ENCODE results near the gene FLYWCH1.
"Not testable (repeated sequence)": the region's sequence is repeated elsewhere in the genome, so short reads cannot be mapped to it uniquely, and the experiment has no call there.

FLYWCH1 gene

GRCh38 chr16:2900526-2901075 is 11.1 kb upstream of the FLYWCH1 start:
- no peak for DNase-seq

DNA sequence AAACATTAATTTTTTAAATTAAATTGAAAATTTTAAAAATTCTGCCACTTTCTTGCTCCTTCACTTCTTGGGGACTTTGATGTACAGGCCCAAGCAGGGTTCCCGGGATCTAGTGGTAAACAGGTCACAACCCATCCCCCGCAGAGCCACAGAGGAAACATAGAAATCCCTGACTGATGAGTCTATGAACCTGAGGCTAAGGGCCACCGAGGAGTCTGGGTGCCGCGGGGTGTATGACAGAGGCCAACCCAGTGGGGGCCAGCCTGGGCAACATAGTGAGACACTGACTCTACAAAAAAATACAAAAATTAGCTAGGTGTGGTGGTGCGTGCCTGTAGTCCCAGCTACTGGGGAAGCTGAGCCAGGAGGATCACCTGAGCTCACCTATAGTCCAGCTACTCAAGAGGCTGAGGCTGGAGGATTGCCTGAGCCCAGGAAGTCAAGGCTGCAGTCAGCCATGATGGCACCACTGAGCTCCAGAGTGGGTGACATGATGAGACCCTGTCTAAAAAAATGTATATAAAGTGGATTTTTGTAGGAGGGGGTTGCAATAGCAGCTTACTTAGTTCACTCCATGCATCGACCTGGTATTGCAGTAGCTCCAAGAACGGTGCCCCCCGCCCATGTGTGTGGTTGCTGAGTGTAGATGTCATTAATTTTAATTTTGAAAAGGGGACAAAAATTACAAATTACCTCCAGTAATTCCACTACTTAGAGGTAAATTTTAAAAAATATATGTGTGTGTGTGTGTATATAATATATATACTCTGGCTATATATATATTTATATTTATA is 9.2 kb upstream of the FLYWCH1 start:
- no peak for DNase-seq

DNA sequence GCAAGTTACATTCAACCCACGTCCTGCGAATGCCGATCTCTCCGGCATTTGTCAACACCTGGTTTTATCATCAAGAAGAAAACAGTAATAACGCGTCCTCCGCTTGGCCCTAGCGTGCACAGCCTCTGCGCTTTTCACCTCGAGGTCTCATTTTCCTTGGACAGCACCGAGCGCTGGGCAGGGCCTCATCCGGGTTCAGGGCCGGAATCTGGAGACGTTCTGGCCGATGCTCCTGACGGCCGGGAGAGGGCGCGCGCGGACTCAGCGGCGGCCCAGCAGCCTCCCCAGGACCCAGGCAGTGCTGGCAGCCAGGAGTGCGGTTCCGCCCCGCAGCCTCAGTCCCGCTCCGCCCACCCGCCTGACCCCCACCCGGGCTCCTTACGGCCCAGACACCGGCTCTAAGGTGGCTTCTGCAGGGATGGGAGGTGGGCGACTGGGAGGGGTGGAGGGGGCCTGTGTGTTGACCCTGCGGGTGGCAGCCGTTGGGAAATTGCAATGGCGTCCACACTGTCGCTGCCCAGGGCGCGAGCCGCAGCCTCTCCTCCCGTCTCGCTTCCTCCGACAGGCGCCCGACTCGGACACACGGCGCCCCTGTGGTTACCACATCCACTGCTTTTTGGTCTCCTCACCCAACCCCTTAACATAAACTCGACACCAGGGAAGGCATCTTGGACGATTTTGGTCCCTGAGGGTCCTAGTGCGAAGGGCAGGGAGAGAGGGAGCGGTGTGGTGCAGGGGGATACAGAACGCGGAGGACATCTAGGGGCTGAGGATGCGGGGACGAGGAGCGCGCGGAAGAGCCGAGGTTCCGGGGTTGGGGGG is 7.4 kb upstream of the FLYWCH1 start:
- DNase-seq = peak; percentile 81

GRCh38 chr16:2904922-2905240 is 6.8 kb upstream of the FLYWCH1 start:
- DNase-seq = no peak

DNA sequence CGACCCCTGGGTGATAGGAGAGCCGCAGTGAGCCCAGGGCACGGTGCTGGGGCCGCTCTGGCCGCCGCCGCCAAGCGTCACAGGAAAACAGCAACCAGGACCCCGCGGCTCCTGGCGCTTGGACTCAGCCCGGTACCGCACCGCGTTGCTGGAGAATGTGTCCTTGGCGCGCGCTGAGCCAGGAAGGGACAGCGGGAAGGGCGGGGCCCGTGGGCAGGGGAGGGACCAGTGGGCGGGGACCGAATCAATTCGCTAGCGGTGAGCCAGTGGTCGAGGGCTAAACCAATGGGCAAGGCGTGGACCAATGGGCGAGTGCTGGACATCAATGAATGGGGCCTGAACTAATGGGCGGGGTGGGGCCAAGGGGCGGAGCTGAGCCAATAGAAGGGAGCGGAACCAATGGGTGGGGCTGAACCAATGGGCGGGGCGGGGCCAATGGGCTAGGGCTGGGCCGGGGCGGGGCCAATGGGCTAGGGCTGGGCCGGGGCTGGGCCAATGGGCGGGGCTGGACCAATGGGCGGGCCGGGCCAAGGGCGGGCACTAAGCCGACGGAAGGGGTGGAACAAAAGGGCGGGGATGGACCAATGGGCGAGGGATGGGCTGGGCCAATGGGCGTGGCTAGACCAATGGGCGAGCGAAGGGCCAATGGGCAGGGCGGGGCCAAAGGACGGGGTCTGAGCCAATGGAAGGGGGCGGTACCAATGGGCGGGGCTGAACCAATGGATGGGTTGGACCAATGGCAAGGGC is 6.3 kb upstream of the FLYWCH1 start:
- DNase-seq = peak; percentile 75

- DNase-seq = no peak
These were observed 5.7 kb upstream of the FLYWCH1 start for GRCh38 chr16:2905988-2906387.

DNA sequence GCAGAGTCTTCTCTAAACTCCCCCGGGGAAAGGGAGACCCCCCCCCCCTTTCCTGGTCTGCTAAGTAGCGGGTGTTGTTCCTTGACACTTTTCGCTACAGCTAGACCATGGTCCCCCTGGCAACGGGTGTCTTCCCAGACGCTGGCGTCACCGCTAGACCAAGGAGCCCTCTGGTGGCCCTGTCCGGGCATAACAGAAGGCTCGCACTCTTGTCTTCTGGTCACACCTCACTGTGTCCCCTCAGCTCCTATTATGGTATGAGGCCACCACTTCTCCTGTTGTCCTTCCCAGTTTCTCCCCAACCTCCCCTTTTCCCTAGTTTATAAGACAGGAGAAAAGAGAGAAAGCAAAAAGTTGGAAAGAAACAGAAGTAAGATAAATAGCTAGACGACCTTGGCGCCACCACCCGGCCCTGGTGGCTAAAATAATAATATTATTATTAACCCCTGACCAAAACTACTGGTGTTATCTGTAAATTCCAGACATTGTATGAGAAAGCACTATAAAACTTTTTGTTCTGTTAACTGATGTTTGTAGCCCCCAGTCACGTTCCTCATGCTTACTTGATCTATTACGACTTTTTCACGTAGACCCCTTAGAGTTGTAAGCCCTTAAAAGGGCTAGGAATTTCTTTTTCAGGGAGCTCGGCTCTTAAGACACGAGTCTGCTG is 4.5 kb upstream of the FLYWCH1 start:
- not testable (repeated sequence) for DNase-seq

GRCh38 chr16:2910441-2910969 is 1.2 kb upstream of the FLYWCH1 start:
- DNase-seq = no peak

DNA sequence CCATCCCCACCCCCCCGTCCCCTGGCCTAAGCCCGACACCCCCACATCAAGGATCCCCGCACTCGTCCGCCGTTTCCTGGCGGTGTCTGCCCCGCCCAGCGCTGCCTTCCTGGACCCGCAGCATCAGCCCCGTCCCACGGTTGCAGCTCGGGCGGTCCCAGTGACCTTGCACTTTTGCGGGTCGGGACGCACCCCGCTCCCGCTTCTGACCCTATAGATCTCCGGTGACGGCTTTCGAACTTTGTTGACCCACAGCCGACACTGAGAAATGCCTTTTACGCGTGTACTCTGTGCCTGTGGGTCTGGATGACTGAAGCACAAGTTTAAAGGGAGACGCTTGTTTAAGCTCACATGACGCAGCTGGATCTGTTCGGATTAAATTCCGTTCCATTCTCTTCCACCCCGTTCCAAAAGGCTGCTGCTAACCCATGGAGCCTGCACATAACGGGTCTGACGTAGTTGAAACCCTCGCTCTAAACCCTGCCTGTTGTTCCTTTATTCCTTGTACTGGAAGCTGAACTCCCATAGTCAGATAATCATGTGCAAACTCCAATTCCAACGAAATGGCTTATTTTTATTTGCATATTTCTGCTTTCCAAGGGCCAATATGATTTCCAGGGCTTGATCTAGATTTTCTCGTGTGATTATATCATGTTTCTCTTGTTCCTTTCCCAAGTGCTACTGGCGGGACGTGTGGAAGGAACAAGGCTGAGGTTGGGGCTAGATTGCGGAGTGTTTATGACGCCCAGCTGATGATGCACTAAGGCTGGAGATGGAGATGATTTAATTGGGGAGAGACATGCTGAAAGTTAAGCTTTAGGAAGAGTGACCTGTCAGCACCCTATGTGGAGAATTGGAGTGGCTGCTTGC is 834 bp downstream of the FLYWCH1 start:
- no peak for DNase-seq

- DNase-seq = no peak
These were observed 1.9 kb downstream of the FLYWCH1 start for GRCh38 chr16:2913603-2914002.

DNA sequence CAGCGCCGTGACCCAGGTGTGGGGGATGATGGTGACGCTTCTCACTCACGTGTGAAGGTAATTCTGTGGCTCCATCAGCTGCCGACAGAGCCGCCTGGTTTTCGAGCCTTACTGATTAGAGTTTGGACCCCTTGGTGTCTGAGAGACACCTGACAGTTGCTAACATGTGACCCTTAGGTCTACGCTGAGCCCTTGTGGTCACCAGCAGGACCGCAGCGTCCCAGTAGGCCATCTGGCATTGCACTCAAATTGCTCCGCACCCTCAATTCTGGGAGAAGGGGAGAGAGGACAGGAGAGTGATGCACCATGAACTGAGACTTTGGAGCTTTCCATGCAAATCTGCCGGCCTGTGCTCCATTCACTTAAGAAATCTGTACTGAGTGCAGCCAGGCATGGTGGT is 2.5 kb downstream of the FLYWCH1 start:
- no peak for DNase-seq

DNA sequence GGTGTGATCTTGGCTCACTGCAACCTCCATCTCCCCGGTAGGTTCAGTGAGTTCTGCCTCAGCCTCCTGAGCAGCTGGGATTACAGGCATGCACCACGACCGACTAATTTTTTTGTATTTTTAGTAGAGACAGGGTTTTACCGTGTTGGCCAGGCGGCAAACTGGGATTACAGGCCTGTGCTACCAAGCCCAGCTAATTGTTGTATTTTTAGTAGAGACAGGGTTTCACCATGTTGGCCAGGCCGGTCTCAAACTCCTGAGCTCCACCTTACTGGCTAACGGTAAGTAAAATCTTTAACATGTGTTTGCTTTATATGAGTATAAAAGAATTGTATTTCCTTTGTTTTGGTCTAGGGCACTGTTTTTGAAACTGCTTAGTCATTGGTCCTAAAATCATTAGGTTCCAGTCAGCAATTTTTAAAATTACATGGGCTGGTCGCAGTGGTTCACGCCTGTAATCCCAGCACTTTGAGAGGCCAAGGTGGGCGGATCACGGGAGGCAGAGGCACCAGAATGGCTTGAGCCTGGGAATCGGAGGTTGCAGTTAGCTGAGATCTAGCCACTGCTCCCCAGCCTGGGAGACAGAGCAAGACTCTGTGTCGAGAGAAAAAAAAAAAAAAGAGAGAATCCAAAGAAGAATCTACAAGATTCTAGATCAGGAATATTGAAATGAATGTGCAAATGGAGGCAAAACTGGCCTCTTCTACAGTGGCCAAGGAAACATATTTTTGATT is 3.6 kb downstream of the FLYWCH1 start:
- no peak for DNase-seq

GRCh38 chr16:2919511-2920255 is 8.0 kb downstream of the FLYWCH1 start:
- DNase-seq = no peak

- no peak for DNase-seq
These were observed 11.8 kb downstream of the FLYWCH1 start for GRCh38 chr16:2923481-2923880.

DNA sequence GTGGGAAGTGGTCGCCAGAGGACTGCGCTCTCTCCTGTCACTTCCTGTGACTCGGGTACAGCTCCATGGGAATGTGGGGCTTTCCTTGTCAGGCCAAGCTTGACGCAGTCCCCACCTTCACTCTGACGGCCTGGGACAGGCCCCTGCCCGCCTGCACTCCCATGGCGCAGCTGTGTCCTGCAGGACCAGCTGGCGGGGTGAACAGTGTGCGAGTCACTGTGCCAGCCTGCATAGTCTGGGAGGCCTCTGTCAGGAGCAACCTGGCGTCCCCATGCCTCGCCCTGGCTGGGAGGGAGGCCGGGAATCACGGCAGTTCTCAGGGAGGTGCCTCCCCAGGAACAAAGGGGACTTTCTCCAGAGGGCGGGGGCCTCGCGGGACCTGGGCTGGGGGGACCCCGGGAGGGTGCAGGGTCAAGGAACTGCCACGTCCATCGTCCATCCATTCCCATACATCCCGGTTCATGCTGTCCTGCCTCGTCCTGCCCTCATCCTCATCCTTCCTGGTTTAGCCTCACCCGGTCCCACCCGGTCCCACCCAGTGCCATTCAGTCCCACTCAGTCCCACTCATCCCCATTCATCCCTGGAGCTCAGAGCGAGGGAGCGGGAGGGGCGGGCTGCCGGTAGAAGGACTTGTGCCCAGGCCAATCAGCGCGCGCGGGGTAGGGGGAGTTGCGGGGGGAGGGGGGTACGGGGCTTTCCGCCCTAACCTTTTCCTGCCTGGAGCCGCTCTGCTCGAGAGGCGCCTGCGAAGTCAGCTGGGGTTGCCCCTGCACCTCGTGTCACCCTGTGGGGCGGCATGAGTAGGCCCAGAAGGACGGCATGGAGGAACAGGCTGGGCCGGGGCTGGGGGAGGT is 13.4 kb downstream of the FLYWCH1 start:
- no peak for DNase-seq

DNA sequence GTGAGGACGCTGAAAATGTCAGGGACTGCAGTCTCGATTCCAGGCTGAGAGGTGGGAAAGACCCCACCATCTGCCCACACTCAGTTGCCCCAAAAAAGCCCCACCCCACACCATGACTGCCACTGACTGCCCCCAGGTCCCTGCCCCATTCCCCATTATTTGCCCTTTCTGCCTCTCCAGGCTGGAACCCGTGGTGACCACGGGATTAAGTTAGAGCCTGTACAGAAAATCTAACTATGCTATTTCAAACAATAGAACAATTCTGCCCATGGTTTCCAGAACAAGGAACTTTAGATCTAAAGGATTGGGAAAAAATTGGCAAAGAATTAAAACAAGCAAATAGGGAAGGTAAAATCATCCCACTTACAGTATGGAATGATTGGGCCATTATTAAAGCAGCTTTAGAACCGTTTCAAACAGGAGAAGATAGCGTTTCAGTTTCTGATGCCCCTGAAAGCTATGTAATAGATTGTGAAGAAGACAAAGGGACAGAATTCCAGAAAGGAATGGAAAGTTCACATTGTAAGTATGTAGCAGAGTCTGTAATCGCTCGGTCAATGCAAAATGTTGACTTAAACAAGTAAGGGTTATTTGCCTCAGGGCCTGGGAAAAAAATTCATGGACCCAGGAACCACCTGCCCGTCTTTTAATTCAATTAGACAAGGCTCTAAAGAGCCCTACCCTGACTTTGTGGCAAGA is 14.4 kb downstream of the FLYWCH1 start:
- DNase-seq = no peak

DNA sequence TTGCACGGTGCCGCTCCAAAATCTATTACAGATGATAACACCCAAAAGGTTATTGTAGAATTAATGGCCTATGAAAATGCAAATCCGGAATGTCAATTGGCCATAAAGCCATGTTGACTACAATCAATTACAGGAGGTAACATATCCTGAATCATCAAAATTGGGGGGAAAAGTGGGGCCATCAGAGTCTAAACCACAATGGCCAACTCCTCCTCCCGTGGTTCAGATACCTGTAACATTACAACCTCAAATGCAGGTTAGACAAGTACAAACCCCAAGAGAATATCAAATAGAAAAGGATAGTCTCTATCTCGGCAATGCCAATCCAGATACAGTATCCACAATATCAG is 14.9 kb downstream of the FLYWCH1 start:
- DNase-seq = no peak

- peak; percentile 65 for DNase-seq
These were observed 15.4 kb downstream of the FLYWCH1 start for GRCh38 chr16:2927010-2927646.

Data from 8988T (cell line).